Loucy (cell line): Measurements from ENCODE around the gene TMEM41B.

Experiments used
- CTCF ChIP-seq: fragments of 200-600 bp; sonication (generic); conservative IDR thresholded peaks from 2 replicates; pipeline ENCODE4 v1.5.1; 2014; ENCODE audit warnings: mild to moderate bottlenecking, antibody characterized with exemption, low read length
- EZH2phosphoT487 ChIP-seq: fragments of 200-600 bp; IDR thresholded peaks from 2 replicates; pipeline ENCODE4 v1.6.1; 2018; ENCODE audit warnings: antibody characterized with exemption, mild to moderate bottlenecking, moderate library complexity, borderline replicate concordance

DNA sequence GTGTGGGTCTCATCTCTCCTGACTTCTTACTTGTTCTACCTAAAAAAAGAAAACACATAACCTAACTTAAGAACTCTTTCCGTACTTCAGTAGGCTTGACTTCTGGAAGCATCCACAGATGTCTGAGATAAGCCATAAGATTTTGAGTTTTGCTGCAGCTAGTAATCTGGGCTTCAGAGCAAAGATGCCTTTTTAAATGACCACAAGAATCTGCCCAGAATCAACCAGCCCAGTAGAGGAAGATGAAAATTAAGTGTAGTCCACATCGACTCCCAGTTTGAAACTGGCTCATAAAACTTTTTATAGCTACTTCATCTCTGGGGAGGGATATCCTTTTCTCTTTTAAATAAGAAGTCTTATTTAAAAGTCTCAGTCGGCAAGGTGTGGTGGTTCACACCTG lies 60.0 kb downstream of the TMEM41B start:
- no peak for TF ChIP-seq EZH2phosphoT487
- TF ChIP-seq CTCF = no peak
